Stomach (tissue), 9 donors: ENCODE data around the gene GMDS. TPM values are rescaled to one million over a fixed set of nuclear protein-coding genes. Genes with fewer than 3 reads are reported as not detected.

Experiments used
- DNase-seq, 2 donors: peaks; one replicate each; pipeline versions ENCODE4 v3.0.0 to v3.0.0-alpha.2; 2013 to 2019
- H3K27ac ChIP-seq, 5 donors: fragments of 200-600 bp in 4 of 5; sonication (generic) in 4 of 5; one replicate each; pipeline ENCODE4 v1.5.1; 2013 to 2019; ENCODE audit warnings: mild to moderate bottlenecking in 1 of 5, moderate library complexity in 1 of 5
- H3K27me3 ChIP-seq, 3 donors: fragments of 200-600 bp; sonication (generic); one replicate each; pipeline ENCODE4 v1.5.1; 2017 to 2019; ENCODE audit warnings: mixed run types in 1 of 3
- H3K36me3 ChIP-seq, 4 donors: fragments of 200-600 bp; sonication (generic); 1 replicate in 3 of 4; 2 replicates in 1 of 4; pipeline ENCODE4 v1.5.1; 2016 to 2019
- H3K4me1 ChIP-seq, 4 donors: fragments of 200-600 bp; sonication (generic); one replicate each; pipeline ENCODE4 v1.5.1; 2016 to 2019
- H3K4me3 ChIP-seq, 4 donors: fragments of 200-600 bp; sonication (generic) in 3 of 4; one replicate each; pipeline ENCODE4 v1.5.1; 2016 to 2019; ENCODE audit warnings: mild to moderate bottlenecking in 1 of 4
- H3K9me3 ChIP-seq, 4 donors: fragments of 200-600 bp; sonication (generic); one replicate each; pipeline ENCODE4 v1.5.1; 2016 to 2019
- CTCF ChIP-seq, 7 experiments: fragments of 450-650 bp in 4 of 7; fragments of 200-600 bp in 3 of 7; sonication (generic) in 3 of 7; IDR thresholded peaks; one replicate each; pipeline ENCODE4 v1.5.1; 2016 to 2019; ENCODE audit warnings: antibody characterized with exemption in 7 of 7, control low read depth in 2 of 7, mild to moderate bottlenecking in 1 of 7
- EP300 ChIP-seq: sonication (generic); formaldehyde crosslinking; IDR thresholded peaks from one replicate; pipeline ENCODE4 v1.6.1; 2017; ENCODE audit warnings: antibody characterized with exemption
- POLR2A ChIP-seq, 4 donors: fragments of 450-650 bp; IDR thresholded peaks; one replicate each; pipeline ENCODE4 v1.6.1; 2016; ENCODE audit warnings: antibody characterized with exemption in 4 of 4, control low read depth in 2 of 4, mild to moderate bottlenecking in 1 of 4, moderate library complexity in 1 of 4
- POLR2AphosphoS5 ChIP-seq, 3 donors: sonication (generic); formaldehyde crosslinking; IDR thresholded peaks; one replicate each; pipeline ENCODE4 v1.6.1; 2016; ENCODE audit warnings: antibody characterized with exemption in 3 of 3
- WGBS, 5 donors: extraction: QIAGEN DNeasy Blood & Tissue Kit in 3 of 5; methylation state at CpG; one replicate each; pipeline versions ENCODE4 v1.1.5 to v1.1.7; 2013 to 2018; 5-methylcytosine and 5-hydroxymethylcytosine counted together
- intact Hi-C: fragments of 100-400 bp; cut with DNase I; formaldehyde crosslinking; loops from one replicate; pipeline ENCODE4 v1.15.1; 2023; ENCODE audit warnings: low total_unique reads
- polyA plus RNA-seq, 3 donors: library from polyadenylated mRNA; stranded (reverse); fragments of 200-250 nt; gene quantifications; one replicate each; pipeline ENCODE4 v1.2.3, GENCODE V29; 2013
- total RNA-seq, 5 donors: library from RNA; depleted of rRNA; stranded (reverse); fragments of >200 nt; gene quantifications; one replicate each; pipeline versions ENCODE4 v1.1.0 to v1.2.3, GENCODE V29; 2014 to 2016
- donor health status: healthy with polysubstance abuse.
- donor health status: Bipolar disorder and iron deficiency.
- donor health status: healthy.

The GMDS gene
- total and polyA plus RNA-seq, 8 donors: 83.7 to 262 (median 121) TPM

- no peaks in the 10 kb centered on the region for H3K36me3 ChIP-seq
- no peak overlapping the region for H3K27ac ChIP-seq
- DNase-seq: no peak
- intact Hi-C loops: no loop called here
- H3K4me3 ChIP-seq: no peak overlapping the region
- TF ChIP-seq POLR2A (IDR thresholded peaks at IDR 0.05) (no peak), EP300 (no peak), POLR2AphosphoS5 (IDR thresholded peaks at IDR 0.05) (no peak), CTCF (IDR thresholded peaks at IDR 0.05) (no peak)
- no peaks in the 10 kb centered on the region for H3K27me3 ChIP-seq
- H3K9me3 ChIP-seq: no peaks in the 10 kb centered on the region
- WGBS, 5 donors: 95 to 100% (median 97%) methylated on average over 2 of the region's 2 CpGs
- peaks cover 12 to 35% (median 24%) of the 10 kb centered on the region in 4 donors for H3K4me1 ChIP-seq
Measured at GRCh38 chr6:2164481-2164880, 80.9 kb downstream of the GMDS start.

- no peak overlapping the region for H3K4me3 ChIP-seq
- WGBS, 5 donors: 53 to 78% (median 64%) methylated on average over 1 of the region's 1 CpG
- no peaks in the 10 kb centered on the region for H3K27me3 ChIP-seq
- intact Hi-C loops: no loop called here
- H3K4me1 ChIP-seq: peaks cover 8 to 34% (median 22%) of the 10 kb centered on the region in 4 donors
- H3K9me3 ChIP-seq: no peaks in the 10 kb centered on the region
- DNase-seq: no peak
- no peak overlapping the region for H3K27ac ChIP-seq
- H3K36me3 ChIP-seq: no peaks in the 10 kb centered on the region
- no peak for TF ChIP-seq POLR2AphosphoS5 (IDR thresholded peaks at IDR 0.05)
- no peak for TF ChIP-seq EP300
- no peak for TF ChIP-seq CTCF (IDR thresholded peaks at IDR 0.05)
- no peak for TF ChIP-seq POLR2A (IDR thresholded peaks at IDR 0.05)
Measured at GRCh38 chr6:2162079-2162445, 83.3 kb downstream of the GMDS start.

- 60 to 76% (median 73%) methylated on average over 12 of the region's 12 CpGs for WGBS, 5 donors
- H3K9me3 ChIP-seq: no peaks in the 10 kb centered on the region
- no peaks in the 10 kb centered on the region for H3K27me3 ChIP-seq
- H3K27ac ChIP-seq: no peak overlapping the region
- intact Hi-C loops: no loop called here
- H3K4me1 ChIP-seq: peaks cover 8 to 28% (median 11%) of the 10 kb centered on the region in 4 donors
- no peaks in the 10 kb centered on the region for H3K36me3 ChIP-seq
- peak in 1 of 2 donors; percentile 39 for DNase-seq
- H3K4me3 ChIP-seq: no peak overlapping the region
- TF ChIP-seq CTCF (IDR thresholded peaks at IDR 0.05) (no peak), POLR2AphosphoS5 (IDR thresholded peaks at IDR 0.05) (no peak), EP300 (no peak)
Measured at GRCh38 chr6:2158596-2159271, 86.7 kb downstream of the GMDS start.

GRCh38 chr6:2157441-2158127 is 87.8 kb downstream of the GMDS start:
- TF ChIP-seq CTCF (IDR thresholded peaks at IDR 0.05): no peak
- no peak for TF ChIP-seq POLR2AphosphoS5 (IDR thresholded peaks at IDR 0.05)
- no peak for TF ChIP-seq POLR2A (IDR thresholded peaks at IDR 0.05)
- TF ChIP-seq EP300: no peak
- 42 to 68% (median 61%) methylated on average over 1 of the region's 1 CpG for WGBS, 5 donors
- Histone ChIP-seq H3K36me3 (no peaks in the 10 kb centered on the region), H3K4me1 (peaks cover 8 to 20% (median 9%) of the 10 kb centered on the region in 4 donors), H3K27me3 (no peaks in the 10 kb centered on the region), H3K9me3 (no peaks in the 10 kb centered on the region), H3K27ac (no peak overlapping the region), H3K4me3 (no peak overlapping the region)
- DNase-seq: no peak
- intact Hi-C loops: no loop called here
